Kidney glomerular epithelial cell (primary cell): ENCODE data around the gene FAM53A.
"Not testable (repeated sequence)": the region's sequence is repeated elsewhere in the genome, so short reads cannot be mapped to it uniquely, and the experiment has no call there.

Source experiments
- DNase-seq: peaks from one replicate; lab custom pipeline; 2025; lab: John Stamatoyannopoulos, UW

Gene FAM53A

GRCh38 chr4:1717129-1718094 is 33.3 kb upstream of the FAM53A start:
- no peak for DNase-seq

GRCh38 chr4:1716065-1716945 is 32.2 kb upstream of the FAM53A start:
- DNase-seq = no peak

GRCh38 chr4:1715002-1715758 is 31.1 kb upstream of the FAM53A start:
- DNase-seq = no peak

GRCh38 chr4:1714303-1715001 is 30.3 kb upstream of the FAM53A start:
- DNase-seq = no peak

GRCh38 chr4:1713003-1713851 is 29.1 kb upstream of the FAM53A start:
- DNase-seq = no peak

- DNase-seq = peak; percentile 95
These were observed 28.3 kb upstream of the FAM53A start, which contains the start of gene SLBP for GRCh38 chr4:1712216-1713002. Gene SLBP, minus strand, starts transcription at chr4:1712319. Its CDS starts 131 bp downstream, at chr4:1712188.

- no peak for DNase-seq
These were observed 27.6 kb upstream of the FAM53A start for GRCh38 chr4:1711571-1712215.

- no peak for DNase-seq
These were observed 27.0 kb upstream of the FAM53A start for GRCh38 chr4:1711055-1711570.

GRCh38 chr4:1708581-1708980 is 24.5 kb upstream of the FAM53A start:
- no peak for DNase-seq

- no peak for DNase-seq
These were observed 22.2 kb upstream of the FAM53A start for GRCh38 chr4:1706358-1706757.

- DNase-seq = no peak
These were observed 21.6 kb upstream of the FAM53A start for GRCh38 chr4:1705732-1706131.

- DNase-seq = no peak
These were observed 19.8 kb upstream of the FAM53A start for GRCh38 chr4:1703867-1704266.

GRCh38 chr4:1701671-1702070 is 17.6 kb upstream of the FAM53A start:
- DNase-seq = not testable (repeated sequence)

GRCh38 chr4:1695913-1696312 is 11.8 kb upstream of the FAM53A start:
- no peak for DNase-seq

- DNase-seq = peak; percentile 73
These were observed 9.2 kb upstream of the FAM53A start for GRCh38 chr4:1693131-1693896.

GRCh38 chr4:1691737-1692373 is 7.7 kb upstream of the FAM53A start:
- no peak for DNase-seq

GRCh38 chr4:1690698-1691097 is 6.6 kb upstream of the FAM53A start:
- DNase-seq = no peak
